PFSK-1 (cell line): Measurements from ENCODE around the gene RGS3.

ENCODE experiments used
- FOXP2 ChIP-seq: optimal IDR thresholded peaks from 2 replicates; pipeline ENCODE3; 2011; ENCODE audit warnings: borderline replicate concordance, control low read depth, inconsistent platforms; ENCODE audit not compliant: insufficient read depth; ENCODE audit errors: extremely low read length, extremely low read depth
- POLR2AphosphoS5 ChIP-seq: IDR thresholded peaks from 2 replicates; pipeline ENCODE4 v1.6.1; 2012; ENCODE audit warnings: low read depth, mild to moderate bottlenecking, control low read depth, low read length, moderate library complexity
- SIN3A ChIP-seq: IDR thresholded peaks from 2 replicates; pipeline ENCODE4 v1.6.1; 2012; ENCODE audit warnings: mild to moderate bottlenecking, low read length, moderate library complexity, borderline replicate concordance; ENCODE audit not compliant: insufficient read depth
- TAF1 ChIP-seq: IDR thresholded peaks from 2 replicates; pipeline ENCODE4 v1.6.1; 2012; ENCODE audit warnings: low read length, control low read depth, borderline replicate concordance; ENCODE audit not compliant: insufficient read depth

GRCh38 chr9:113508111-113508749 is 44.7 kb downstream of the RGS3 start:
- TF ChIP-seq FOXP2 (no peak), SIN3A (no peak), TAF1 (no peak), POLR2AphosphoS5 (no peak)
